ENCODE data around the gene ZP2. TPM values are rescaled to one million over a fixed set of nuclear protein-coding genes. Genes with fewer than 3 reads are reported as not detected.

The ZP2 gene
- total RNA-seq, 1 experiment from 2014 or later, result not detected

- Histone ChIP-seq H3K4me2 (ENCODE audit: low read length) (no peak overlapping the region), H3K27ac (ENCODE audit: low read depth, low read length) (no peak overlapping the region), H3K4me3 (replicated peaks in 1 of 2; ENCODE audit: low read depth in 1 of 2, low read length in 2 of 2) (no peak overlapping the region), H3K36me3 (ENCODE audit: control insufficient read depth in 1 of 2, insufficient read depth in 2 of 2, low read length in 2 of 2) (peaks cover 14 to 25% of the 10 kb centered on the region in 2 experiments; a peak in 2 of 4 replicates), H3K9me2 (ENCODE audit: insufficient read depth) (no peaks in the 10 kb centered on the region), H3K79me2 (ENCODE audit: insufficient read depth, low read length) (no peaks in the 10 kb centered on the region), H4K20me1 (ENCODE audit: insufficient read depth) (no peaks in the 10 kb centered on the region), H3K9me3 (ENCODE audit: control insufficient read depth in 1 of 2, insufficient read depth in 1 of 2, low read depth in 1 of 2, low read length in 2 of 2) (no peaks in the 10 kb centered on the region), H2AFZ (ENCODE audit: low read depth, low read length, poor library complexity, severe bottlenecking) (no peak overlapping the region), H3K9ac (ENCODE audit: low read length) (no peak overlapping the region), H3K27me3 (ENCODE audit: insufficient read depth, low read length) (no peaks in the 10 kb centered on the region), H3K4me1 (ENCODE audit: control insufficient read depth in 1 of 2, insufficient read depth in 2 of 2, low read length in 2 of 2) (no peaks in the 10 kb centered on the region)
- ATAC-seq (no peak), DNase-seq (ENCODE audit: low read depth, low spot score) (no peak)
- ChIA-PET POLR2A (no interaction called here), RAD21 (ENCODE audit: low non-redundant PET in 1 of 2, low total read pairs in 2 of 2, uncharacterized antibody in 2 of 2, unreplicated experiment in 2 of 2) (no interaction called here), CTCF (no interaction called here)
- intact Hi-C loops (cut with micrococcal nuclease), result no loop called here
- no peak for TF ChIP-seq ZFX (IDR thresholded peaks at IDR 0.05)
- TF ChIP-seq REST (IDR thresholded peaks at IDR 0.05; ENCODE audit: low read depth), result no peak
- no peak for TF ChIP-seq JUND (IDR thresholded peaks at IDR 0.05)
- TF ChIP-seq SIN3A (IDR thresholded peaks at IDR 0.05; ENCODE audit: low read depth), result no peak
- TF ChIP-seq ZBTB33 (IDR thresholded peaks at IDR 0.05; ENCODE audit: extremely low read depth, insufficient replicate concordance, low read length), result no peak
- TF ChIP-seq CEBPB (IDR thresholded peaks at IDR 0.05; ENCODE audit: low read depth), result no peak
- no peak for TF ChIP-seq CTCF (IDR thresholded peaks at IDR 0.05 in 2 of 3, conservative IDR thresholded peaks at IDR 0.05 in 1 of 3; ENCODE audit: borderline replicate concordance in 1 of 3, insufficient read depth in 1 of 3, low read depth in 2 of 3, low read length in 2 of 3)
- no peak for TF ChIP-seq POLR2A (IDR thresholded peaks at IDR 0.05; ENCODE audit: borderline replicate concordance, extremely low read depth, insufficient read depth, insufficient read length)
- no peak for TF ChIP-seq ELF1 (IDR thresholded peaks at IDR 0.05; ENCODE audit: borderline replicate concordance, low read depth)
- TF ChIP-seq SP1 (IDR thresholded peaks at IDR 0.05; ENCODE audit: low read depth), result no peak
- TF ChIP-seq YY1 (IDR thresholded peaks at IDR 0.05; ENCODE audit: extremely low read depth, insufficient replicate concordance, low read depth, low read length), result no peak
- no peak for TF ChIP-seq RAD21 (IDR thresholded peaks at IDR 0.05; ENCODE audit: low read depth)
- TF ChIP-seq SRF (IDR thresholded peaks at IDR 0.05; ENCODE audit: low read depth), result no peak
- TF ChIP-seq FOSL1 (IDR thresholded peaks at IDR 0.05; ENCODE audit: low read depth), result no peak
- no peak for TF ChIP-seq ATF3 (IDR thresholded peaks at IDR 0.05)
- TF ChIP-seq ZNF274 (IDR thresholded peaks at IDR 0.05; ENCODE audit: low read depth, low read length), result no peak
- TF ChIP-seq MAX (IDR thresholded peaks at IDR 0.05), result no peak
- no peak for TF ChIP-seq POLR2AphosphoS5 (IDR thresholded peaks at IDR 0.05; ENCODE audit: low read depth, low read length)
- no TSS peak for BruUV-seq (replicated peaks)
These were observed 36.0 kb downstream of the ZP2 start for GRCh38 chr16:21175397-21175796.

Measured in HCT116 (cell line).